GM18520 (cell line): ENCODE results near the gene CC2D1B.
"Not testable (repeated sequence)": the region's sequence is repeated elsewhere in the genome, so short reads cannot be mapped to it uniquely, and the experiment has no call there.

Source experiments
- ATAC-seq: cut with Tn5 transposase; IDR thresholded peaks from one replicate; pipeline ENCODE4 v1.9.1; 2021; ENCODE audit not compliant: unreplicated experiment

The CC2D1B gene, protein sequence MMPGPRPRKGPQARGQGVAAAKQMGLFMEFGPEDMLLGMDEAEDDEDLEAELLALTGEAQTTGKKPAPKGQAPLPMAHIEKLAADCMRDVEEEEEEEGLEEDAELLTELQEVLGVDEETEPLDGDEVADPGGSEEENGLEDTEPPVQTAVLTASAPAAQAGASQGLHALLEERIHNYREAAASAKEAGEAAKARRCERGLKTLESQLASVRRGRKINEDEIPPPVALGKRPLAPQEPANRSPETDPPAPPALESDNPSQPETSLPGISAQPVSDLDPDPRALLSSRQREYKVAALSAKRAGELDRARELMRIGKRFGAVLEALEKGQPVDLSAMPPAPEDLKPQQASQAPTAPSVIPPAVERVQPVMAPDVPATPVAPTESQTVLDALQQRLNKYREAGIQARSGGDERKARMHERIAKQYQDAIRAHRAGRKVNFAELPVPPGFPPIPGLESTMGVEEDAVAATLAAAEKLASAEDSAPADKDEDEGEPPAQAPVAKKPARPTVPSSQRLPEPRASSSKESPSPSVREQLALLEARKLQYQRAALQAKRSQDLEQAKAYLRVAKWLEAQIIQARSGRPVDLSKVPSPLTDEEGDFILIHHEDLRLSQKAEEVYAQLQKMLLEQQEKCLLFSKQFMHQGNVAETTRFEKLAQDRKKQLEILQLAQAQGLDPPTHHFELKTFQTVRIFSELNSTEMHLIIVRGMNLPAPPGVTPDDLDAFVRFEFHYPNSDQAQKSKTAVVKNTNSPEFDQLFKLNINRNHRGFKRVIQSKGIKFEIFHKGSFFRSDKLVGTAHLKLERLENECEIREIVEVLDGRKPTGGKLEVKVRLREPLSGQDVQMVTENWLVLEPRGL

DNA sequence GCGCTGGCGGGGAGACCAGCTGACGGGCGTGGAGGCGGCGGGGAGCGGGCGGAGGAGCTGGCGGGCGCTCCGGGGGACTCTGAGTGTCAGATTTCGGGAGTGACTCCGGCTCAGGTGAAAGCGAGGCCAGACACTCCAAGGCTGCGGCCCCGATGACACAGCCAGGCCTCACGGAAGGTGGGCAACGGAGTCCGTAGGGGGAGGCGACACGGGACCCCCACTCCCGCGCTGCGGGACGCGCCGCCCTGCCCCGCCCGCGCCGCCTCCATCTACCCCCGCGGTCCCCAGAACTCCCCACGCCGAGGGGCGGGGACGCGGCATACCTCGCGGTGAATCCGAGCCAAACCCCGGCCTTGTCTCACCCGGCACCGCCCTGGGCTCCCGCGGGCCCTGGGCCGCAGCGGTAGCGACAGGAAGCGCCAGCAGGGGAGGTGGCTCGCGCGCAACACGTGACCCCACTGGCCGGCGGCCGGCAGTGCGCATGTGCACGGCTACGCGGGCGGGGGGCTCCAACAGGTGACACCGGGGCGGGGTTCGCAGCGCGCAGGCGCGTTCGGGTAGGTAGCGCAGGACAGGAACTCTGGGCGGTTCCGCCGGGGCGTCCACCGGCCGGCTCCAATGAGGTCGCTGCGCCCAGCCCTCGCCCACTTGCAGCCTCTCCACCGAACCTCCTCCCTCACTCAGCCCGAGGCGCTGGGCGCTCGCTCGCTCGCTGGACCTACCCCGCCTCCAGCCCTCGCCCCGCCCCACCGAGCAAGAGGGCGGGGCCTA lies at the start of gene CC2D1B:
TSS of gene CC2D1B (minus strand) at position 460 of the 771 bp plus-strand sequence. CDS start 1,585 bp downstream, outside the sequence.
- ATAC-seq = peak; percentile 91

DNA sequence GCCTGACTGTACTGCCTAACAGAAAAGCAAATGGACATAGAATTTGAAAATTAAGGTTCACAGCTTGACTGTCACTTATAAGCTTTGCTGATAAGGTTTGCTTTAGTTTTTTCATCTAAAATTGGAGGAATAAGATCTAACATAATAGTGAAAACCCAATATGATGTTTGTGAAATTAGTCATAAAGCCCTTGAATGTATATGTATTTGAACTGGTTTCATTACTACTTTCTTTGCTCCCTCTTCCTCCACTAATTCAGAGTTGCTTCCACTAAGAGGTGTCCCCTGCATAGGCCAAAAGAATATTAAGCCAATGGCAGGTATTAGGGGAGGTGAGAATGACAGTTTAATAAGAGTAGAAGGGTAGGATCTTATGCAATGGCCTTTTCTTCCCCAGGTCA lies 48.9 kb upstream of the CC2D1B start:
- ATAC-seq = no peak

DNA sequence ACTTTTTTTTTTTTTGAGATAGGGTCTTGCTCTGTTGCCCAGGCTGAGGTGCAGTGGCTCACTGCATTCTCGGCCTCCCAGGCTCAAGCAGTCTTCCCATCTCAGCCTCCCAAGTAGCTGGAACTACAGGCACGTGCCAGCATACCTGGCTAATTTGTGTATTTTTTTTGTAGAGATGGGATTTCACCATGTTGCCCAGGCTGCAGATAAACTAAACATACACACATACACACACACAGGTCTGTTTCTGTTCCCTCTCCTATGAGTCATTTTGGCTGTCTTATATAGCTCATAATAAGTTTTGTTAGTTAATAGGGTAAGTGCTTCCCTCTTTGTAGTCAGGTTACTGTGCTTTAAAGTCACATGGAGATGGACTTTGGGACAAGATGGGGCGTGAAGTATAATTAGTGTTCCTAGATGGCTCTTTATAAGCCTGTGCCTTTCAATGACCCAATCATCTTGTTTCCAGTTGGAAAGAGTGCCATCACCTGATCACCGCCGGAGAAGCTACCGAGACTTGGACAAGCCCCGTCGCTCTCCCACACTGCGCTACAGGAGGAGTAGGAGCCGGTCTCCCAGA lies 47.5 kb upstream of the CC2D1B start:
- ATAC-seq = no peak

DNA sequence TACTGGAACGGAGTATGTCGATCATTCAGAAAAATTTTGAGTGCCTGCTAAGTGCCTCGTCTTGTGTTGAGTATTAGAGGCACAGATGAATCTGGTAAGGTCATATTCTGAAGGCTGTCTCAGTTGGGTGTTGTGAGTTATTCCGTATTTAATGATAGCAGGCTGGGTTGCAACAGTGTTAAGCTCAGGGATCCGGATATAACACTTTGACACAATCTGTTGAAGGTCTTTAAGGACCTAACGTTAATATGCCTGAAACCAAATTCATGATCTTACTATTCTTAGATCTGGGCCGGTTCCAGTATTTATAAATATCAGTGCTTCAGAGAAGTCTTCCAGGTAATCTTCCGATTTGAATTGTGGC lies 39.0 kb upstream of the CC2D1B start:
- no peak for ATAC-seq

DNA sequence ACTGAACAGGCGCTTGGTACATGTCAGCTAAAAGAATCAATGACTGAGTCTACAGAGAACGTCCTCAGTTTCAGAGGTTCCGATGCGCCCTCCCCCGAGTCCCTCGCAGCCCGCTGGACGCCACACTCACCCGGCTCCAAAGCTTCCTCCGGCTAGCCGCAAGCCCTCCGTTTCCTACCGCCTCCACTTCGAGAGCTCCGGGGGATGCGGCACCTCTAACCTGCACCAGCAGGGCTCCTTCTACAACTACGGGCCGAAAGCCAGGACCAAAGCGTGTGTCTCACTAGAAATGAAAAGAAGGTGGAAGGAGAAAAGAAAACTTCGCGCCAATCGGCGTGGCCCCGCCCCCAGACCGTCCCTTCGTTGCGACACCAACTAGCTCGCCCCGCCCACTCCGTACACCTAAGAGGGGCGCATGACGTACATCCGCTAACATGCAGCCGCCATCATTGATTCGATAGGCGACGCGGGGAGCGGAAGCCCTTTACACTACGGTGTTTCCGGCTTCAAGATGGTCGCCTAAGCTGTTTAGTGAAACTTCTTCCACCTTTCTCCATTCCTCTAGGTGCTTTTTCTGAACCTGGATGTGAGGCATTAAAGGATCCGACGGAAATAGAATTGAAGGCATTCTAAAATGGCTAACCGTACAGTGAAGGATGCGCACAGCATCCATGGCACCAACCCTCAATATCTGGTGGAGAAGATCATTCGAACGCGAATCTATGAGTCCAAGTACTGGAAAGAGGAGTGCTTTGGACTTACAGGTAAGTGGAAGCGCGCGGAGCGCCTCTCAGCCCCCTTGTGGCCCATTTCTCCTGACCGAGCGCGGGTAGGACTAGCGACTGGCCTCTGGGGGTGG lies 38.3 kb upstream of the CC2D1B start, which contains the start of the genes ORC1 and PRPF38A:
TSS of gene ORC1 (minus strand) at position 308 of the 859 bp plus-strand sequence. CDS start 2,200 bp downstream, outside the sequence.
TSS of gene PRPF38A (plus strand) at position 487 of the 859 bp plus-strand sequence. CDS start at position 635, 148 bp downstream.
- peak; percentile 82 for ATAC-seq

DNA sequence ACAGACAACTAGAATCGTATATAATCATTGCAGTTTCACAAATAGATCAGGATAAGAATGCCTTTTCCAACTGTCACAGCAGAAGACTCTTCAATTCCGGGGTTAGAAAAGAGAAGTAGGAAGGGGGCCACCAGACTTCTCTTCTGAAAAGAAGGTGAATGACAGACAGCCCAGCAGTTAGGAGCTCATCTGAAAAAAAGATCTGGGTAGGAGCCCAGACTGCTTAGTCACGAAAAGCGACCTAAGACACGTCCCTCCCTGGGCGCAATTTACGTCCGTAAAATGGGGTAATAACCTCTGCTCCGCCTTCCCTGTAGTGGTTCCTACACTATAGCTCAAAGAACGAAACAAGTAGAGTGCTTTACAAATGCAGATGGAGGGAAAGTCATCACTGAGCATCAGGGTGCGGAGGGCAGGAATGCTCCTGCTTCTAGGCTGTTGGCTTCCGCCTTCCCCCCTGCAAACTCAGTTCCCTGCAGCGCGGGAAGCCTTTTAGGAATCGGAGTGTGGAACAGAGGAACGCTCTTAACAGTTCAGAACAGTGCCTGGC lies 37.6 kb upstream of the CC2D1B start:
- peak; percentile 30 for ATAC-seq

DNA sequence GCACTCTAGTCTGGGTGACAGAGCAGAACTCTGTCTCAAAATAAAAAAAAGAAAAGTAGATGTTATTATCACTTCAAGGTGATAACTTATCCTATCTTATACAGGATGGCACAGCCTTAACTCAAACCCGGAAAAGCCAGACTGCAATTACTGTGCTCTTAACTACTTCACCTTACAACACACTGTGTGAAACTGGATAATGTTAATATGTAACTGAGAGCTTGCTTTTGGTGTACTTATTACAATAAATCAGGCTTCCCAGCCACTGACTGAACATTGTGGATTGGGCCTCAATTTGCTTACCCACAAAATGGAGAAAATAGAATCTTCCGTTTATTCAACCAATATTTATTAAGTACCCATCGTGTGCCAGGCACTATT lies 36.8 kb upstream of the CC2D1B start:
- ATAC-seq = no peak

DNA sequence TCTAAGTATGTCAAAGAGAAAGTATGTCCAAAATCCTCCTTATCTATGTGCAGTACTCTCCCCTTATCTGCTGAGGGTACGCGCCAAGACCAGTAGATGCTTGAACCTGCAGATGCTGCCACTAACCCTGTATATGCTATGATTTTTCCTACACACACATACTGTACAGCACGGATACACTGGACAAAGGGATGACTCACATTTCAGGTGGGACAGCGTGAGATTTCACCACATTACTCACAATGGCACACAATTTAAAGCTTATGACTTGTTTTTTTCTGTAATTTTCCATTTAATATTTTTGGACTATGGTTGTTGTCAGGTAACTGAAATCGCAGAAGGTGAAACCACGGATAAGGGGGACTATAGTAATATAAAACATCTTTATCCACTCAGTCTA lies 34.1 kb upstream of the CC2D1B start:
- no peak for ATAC-seq

DNA sequence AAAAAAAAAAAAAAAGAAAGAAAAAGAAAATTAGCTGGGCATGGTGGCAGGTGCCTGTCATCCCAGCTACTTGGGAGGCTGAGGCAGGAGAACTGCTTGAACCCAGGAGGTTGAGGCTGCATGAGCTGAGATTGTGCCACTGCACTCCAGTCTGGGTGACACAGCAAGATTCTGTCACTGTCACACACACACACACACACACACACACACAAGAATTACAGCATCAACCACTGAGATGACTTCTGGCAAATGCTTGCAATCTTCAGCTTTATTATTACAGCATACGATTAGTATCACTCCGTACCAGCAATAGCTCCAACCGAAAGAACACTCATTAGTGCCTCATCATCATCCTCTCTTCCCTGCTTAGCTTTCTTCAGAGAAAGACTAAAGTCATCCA lies 33.6 kb upstream of the CC2D1B start:
- ATAC-seq = no peak

DNA sequence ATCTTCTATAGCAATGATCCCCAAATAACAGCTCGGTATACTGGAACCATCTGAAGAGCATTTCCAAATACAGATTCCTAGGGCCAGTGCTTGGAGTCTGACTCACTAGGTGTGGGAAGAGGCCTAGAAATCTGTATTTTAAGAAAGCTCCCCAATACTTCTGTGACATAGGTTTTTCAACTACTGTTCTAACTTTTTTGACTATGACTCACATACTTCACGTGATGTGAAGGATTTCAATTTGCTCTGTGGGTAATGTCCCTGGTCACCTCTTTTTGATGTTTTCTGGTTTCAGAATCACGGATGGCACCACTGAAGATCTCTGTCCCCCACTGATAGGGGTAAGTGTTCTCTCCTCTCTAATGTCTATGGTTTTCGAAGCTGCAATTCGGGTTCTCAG lies 27.2 kb upstream of the CC2D1B start:
- no peak for ATAC-seq

DNA sequence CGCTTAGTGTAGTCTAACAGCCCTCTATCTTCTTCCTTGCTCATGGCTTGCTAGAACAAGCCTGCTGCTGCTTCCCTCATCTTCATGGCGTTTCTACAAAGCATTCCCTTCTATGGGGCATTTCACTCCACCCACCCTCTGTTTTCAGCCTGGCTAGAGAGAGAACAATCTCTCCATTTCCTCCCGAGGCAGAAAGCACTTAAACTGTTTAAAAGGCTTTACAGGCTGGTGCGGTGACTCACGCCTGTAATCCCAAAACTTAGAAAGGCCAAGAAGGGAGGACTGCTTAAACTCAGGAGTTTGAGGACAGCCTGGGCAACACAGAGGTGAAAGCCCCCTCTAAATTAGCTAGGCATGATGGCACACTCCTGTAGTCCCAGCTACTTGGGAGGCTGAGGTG lies 20.5 kb upstream of the CC2D1B start:
- no peak for ATAC-seq

DNA sequence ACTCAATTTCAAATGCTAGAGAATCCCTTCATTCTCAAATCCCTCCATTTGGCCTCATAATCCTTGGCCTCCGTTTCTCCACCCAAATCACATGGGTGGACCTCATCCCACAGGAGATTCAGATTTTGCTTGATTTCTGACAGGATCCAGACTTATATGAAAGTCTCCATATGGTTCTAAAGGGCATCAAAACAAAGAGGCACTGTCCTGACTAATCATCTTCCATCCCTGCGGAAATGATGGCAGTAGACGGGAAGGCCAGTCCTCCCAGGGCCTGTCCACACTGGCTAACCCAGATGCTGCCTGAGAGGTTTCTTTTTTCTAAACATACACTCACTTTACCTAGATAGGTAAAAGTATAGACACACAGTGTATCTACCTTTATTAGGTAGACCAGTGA lies 19.4 kb upstream of the CC2D1B start:
- ATAC-seq = no peak

DNA sequence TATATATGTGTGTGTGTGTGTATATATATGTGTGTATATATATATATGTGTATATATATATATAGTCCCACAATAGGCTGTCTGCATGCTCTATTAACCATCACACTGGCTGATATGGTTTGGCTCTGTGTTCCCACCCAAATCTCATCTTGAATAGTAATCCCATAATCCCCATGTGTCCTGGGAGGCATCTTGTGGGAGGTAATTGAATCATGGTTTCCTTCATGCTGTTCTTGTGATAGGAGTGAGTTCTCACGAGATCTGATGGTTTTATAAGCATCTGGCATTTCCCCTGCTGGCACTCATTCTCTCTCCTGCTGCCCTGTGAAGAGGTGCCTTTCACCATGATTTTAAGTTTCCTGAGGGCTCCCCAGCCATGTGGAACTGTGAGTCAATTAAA lies 3.8 kb upstream of the CC2D1B start:
- ATAC-seq = not testable (repeated sequence)

DNA sequence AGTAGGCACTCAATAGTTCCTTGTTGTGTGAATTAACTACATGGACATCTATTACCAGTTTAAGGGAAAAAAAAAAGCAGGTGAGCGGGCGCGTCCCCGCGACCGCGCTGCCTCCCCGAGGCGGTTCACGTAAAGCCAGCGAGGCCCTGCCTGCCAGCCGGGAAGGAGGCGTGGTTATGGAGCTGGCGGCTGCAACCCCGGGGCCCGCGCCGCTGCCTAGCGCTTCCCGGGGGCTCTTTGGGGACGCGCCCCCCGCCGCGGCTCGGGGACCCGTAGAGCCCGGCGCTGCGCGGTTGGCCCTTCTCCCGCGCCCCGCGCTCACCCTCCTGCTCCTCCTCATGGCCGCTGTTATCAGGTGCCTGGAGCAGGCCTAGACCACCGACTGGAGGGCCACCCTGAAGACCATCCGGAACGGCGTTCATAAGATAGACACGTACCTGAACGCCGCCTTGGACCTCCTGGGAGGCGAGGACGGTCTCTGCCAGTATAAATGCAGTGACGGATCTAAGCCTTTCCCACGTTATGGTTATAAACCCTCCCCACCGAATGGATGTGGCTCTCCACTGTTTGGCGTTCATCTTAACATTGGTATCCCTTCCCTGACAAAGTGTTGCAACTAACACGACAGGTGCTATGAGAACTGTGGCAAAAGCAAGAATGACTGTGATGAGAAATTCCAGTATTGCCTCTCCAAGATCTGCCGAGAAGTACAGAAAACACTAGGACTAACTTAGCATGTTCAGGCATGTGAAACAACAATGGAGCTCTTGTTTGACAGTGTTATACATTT lies 2.6 kb upstream of the CC2D1B start:
- no peak for ATAC-seq

DNA sequence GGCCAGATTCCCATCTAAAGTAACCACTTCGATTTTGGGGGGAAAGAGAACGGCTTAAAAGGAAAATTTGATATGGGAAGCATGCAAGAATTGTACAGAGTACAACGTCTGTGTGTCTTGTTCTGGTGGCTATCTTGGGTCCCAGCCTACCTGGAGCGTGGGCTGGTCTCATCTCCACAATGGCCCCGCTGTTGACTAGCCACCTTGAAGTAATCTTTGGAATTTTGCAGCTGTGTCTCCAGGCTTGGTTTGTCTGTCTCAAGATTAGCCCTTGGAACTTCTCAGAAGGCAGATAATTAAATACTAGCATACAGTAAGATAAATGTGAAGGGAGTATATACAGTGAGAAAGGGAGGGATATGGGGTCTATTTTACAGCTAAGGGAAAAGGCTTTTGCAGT lies 1.3 kb upstream of the CC2D1B start:
- no peak for ATAC-seq

DNA sequence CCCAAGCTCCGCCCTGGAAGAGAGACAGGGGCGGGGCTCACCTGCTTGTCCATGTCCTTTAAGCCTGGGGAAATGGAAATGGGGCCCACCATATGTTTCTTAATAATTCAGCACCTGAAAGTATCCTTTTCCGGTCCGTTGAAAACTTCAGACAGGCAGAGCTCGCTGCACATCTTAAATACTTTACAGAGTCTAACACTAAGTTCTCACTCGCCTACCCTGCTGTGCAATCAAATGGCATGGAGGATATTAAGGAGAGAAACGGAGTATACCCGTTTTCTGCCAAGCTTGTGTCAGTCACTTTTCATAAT lies 467 bp upstream of the CC2D1B start:
- no peak for ATAC-seq

DNA sequence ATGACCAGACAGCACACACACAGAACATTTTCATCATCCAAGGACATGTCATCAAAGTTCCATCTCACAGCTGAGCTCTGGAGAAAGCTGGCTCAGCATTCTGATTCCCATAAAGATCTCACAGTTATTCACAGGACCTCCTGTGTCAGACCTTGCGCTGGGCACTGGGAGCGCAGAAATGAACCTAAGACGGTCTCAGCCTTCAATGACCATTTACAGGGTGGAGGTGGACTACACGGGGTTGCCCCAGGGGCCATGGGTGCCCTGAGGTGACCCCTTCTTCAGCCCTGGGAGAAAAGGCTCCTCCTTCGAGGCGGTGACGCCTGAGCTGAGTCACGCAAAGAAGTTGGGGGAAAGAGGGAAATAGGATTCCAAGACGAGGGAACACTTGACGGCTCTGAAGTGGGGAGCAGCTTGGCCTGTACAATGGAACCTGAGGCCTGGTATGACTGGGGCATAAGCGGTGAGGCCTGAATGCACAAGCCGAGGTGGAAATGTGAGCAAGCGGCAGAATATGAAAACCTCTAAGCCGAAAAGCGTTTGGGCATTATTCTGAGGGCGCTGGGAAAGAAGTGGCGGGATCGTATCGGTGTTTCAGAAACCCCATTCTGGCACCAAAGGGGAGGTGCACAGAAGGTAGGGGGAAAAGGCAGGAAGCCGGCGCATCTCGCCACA lies 797 bp downstream of the CC2D1B start:
- ATAC-seq = no peak

DNA sequence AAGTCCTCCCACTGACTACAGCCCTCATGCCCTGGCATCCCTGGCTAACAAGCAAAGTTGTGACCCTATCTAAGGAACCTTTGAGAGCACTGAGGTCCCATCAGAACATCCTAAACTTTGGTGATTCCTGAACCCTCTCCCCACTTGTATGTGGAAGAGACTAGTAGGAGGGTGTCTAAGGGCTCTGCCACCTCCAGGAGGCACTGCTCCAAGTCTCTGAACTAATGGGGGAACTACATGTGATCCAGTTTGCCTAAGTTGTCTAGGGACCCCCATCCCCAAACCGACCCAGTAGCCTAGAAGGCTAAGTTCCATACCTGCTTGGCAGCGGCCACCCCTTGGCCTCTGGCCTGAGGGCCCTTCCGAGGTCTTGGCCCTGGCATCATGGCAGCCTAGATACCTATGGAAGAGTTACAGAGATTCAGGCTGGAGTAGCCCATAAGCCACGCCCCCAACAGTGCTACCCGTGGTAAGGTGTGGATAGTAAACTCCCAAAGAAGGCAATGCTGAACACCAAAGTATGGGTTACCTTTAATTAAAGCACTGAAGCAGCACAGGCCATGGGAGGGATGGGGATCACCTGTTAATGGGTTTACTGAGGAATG lies 1.7 kb downstream of the CC2D1B start:
- ATAC-seq = no peak
